ENCODE measurements around the gene CEBPZ.
"Not testable (repeated sequence)": the region's sequence is repeated elsewhere in the genome, so short reads cannot be mapped to it uniquely, and the experiment has no call there.

The CEBPZ gene, protein sequence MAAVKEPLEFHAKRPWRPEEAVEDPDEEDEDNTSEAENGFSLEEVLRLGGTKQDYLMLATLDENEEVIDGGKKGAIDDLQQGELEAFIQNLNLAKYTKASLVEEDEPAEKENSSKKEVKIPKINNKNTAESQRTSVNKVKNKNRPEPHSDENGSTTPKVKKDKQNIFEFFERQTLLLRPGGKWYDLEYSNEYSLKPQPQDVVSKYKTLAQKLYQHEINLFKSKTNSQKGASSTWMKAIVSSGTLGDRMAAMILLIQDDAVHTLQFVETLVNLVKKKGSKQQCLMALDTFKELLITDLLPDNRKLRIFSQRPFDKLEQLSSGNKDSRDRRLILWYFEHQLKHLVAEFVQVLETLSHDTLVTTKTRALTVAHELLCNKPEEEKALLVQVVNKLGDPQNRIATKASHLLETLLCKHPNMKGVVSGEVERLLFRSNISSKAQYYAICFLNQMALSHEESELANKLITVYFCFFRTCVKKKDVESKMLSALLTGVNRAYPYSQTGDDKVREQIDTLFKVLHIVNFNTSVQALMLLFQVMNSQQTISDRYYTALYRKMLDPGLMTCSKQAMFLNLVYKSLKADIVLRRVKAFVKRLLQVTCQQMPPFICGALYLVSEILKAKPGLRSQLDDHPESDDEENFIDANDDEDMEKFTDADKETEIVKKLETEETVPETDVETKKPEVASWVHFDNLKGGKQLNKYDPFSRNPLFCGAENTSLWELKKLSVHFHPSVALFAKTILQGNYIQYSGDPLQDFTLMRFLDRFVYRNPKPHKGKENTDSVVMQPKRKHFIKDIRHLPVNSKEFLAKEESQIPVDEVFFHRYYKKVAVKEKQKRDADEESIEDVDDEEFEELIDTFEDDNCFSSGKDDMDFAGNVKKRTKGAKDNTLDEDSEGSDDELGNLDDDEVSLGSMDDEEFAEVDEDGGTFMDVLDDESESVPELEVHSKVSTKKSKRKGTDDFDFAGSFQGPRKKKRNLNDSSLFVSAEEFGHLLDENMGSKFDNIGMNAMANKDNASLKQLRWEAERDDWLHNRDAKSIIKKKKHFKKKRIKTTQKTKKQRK

DNA sequence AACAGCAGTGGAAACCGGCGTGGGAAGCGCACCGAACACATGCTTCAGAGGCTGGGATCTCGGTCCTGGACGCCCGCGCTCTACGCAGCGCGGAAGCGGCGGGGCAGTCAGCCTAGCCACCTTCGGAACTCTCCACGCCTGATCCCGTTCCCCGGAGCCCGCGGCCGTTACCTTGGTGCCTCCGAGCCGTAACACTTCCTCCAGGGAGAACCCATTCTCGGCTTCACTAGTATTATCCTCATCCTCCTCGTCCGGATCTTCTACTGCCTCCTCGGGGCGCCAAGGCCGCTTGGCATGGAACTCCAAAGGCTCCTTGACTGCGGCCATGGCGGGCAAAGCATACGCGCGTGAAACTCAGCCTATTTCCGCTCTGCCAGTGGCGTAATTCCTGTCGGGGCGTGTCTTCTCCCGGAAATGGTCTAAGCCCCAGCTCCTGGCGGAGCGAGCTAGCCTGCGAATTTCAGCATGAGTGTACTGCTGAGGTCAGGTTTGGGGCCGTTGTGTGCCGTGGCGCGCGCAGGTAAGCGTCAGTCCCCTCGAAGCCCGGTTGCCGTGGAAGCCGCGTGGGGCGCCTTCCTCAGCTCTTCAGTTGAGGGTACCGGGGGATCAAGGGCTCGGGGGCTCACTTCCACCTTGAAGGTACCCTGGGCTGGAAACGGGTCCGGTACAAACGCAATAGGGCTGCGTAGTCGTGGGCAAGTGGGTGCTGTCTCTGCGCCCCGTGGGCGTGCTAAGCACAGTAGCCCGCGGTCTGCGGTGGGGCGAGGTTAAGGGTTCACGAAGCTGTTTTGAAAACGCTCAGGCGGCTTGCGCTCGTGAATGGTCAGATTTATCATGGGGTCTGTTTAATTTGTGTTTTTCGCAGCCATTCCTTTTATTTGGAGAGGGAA lies at the start of gene CEBPZ, which contains the start of gene NDUFAF7:
Gene CEBPZ (minus strand): TSS at position 356 of the 890 bp plus-strand sequence. CDS start 29 bp downstream, at position 327.
Gene NDUFAF7 (plus strand): TSS at position 418 of the 890 bp plus-strand sequence. CDS start 48 bp downstream, at position 466.
- peak; percentile 95 for DNase-seq

DNA sequence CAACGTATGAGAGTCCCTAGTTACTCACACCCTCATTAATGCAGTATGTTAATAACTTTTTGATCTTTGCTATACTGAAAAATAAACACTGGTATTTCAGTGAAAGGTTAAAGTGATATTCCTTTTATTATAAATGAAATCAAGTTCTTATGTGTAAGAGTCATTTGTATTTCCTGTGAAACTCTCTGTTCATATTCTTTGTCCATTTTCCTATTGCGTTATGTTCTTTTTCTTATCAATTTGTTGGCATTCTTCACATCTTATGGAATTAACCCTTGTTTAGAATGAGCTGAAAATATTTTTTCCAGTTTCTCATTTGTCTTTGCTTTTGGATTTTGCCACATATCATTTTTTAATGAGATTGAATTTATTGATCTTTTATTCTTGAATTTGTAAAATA lies 44.9 kb upstream of the CEBPZ start:
- no peak for DNase-seq

DNA sequence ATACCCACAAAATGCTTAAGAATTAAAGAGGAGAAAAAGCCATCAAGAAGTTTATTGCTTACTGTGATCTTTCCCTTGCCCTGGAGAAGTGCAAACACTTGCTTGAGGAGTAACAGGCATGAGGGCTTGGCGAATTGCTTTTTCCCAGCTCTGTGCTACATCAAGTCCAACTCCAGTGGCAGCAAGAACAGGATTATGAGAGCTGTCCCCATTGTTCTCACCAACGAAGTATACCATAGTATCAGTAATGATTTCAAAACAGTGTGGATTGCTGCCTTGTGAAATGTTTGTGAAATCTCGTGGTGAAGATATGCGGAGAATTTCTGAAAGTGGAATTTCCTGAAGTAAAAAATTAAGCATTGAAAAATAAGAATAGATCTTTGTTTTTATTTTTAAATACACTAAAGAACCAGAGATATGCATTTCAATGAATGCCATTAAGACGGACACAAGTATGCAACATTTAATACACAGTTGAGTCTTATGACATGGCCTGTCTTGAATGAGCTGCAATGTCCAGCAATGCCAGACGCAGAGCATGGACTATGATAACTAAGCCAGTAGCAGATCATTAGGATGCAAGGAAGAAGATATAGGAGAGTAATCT lies 43.1 kb upstream of the CEBPZ start:
- DNase-seq = no peak

DNA sequence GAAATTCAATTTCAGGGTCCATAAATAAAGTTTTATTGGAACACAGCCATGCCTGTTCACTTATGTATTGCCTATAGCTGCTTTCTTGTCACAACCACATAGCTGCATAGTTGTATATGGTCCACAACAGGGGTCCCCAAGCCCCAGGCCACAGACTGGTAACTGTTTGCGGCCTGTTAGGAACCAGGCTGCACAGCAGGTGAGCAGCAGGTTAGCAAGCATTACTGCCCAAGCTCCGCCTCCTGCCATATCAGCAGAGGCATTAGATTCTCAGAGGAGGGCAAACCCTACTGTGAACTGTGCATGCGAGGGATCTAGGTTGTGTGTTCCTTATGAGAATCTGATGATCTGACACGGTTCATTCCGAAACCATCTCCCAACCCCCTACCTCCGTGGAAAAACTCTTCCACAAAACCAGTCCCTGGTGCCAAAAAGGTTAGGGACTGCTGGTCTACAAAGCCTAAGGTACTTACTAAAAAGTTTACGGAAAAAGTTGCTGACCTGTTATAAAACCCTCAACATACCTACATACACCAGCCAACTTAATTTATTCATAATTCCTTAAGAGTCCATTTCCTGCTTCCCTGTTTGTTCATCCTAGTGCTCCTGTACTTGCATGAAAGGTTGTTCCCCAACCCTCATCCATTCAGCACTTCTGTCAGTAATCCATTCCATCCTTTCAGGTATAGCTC lies 40.1 kb upstream of the CEBPZ start:
- no peak for DNase-seq

DNA sequence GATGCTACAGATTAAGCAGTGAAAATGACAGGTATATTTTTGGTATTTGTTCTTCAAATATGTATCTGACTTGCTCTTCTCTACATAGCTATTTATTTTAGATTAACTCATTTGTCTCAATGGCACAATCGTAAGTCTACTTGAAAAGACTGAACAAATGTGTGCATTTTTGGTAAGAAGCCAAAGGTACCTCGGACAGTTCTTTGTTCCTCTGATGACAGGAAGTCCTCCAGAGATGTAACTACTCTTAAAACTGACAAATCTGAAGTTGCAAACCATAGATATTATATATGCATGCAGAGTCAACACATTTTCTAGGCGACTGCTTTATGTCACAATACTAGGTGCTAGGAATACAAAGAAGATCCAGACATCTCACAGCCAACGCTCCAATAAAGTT lies 36.7 kb upstream of the CEBPZ start:
- DNase-seq = no peak

DNA sequence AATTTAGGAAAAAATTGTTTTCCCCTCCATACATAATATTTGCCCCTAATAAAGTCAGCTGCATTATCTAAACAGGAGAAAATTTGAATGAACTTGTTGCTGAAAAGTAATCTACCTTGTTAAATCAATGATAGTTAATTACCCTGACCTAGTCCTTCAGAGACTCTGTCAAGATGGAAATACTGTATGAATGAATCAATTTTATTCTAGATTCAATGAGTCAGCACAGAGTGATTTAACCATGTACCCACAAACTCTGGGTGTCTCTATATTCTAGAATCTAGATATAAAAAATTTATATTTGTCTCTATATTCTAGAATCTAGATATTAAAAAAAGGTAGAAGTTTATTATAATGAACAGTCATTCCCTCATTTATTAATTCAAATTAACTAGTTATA lies 36.3 kb upstream of the CEBPZ start:
- DNase-seq = no peak

DNA sequence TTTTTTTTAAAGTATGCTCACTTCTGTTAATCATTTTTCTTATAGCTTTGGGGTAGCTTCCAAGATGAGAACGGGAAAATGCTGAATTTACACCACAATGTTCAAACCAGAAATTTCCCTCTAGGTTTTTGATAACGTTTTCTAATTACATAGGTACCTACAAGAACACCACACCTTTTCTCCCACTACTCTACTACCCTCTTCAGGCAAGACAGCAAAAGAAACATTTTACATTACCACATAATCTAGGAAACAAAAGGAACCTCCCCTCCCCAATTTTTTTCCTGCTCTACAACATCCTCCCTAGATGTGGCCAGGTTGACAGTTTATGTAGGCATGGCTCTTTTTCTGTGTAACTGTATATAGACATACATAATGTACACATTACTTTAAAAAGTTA lies 32.4 kb upstream of the CEBPZ start:
- DNase-seq = no peak

DNA sequence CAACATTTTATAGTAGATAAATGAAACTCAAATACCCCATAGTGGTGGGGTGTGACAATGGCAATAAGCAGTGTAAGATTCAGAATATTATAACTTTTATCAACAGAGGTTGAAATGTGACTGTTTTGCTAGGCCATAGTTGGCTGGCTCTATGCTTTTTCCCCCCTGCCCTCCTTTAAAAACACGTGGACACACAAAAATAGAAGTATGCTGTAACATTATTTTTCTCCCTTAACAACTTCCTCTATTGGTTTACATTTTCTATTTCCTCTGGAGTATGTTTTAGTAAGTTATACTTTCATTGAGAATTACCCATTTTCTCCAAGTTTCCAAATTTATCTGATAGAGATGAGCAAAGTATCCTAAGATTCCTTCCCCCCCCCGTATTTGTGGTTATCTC lies 31.1 kb upstream of the CEBPZ start:
- peak; percentile 27 for DNase-seq

DNA sequence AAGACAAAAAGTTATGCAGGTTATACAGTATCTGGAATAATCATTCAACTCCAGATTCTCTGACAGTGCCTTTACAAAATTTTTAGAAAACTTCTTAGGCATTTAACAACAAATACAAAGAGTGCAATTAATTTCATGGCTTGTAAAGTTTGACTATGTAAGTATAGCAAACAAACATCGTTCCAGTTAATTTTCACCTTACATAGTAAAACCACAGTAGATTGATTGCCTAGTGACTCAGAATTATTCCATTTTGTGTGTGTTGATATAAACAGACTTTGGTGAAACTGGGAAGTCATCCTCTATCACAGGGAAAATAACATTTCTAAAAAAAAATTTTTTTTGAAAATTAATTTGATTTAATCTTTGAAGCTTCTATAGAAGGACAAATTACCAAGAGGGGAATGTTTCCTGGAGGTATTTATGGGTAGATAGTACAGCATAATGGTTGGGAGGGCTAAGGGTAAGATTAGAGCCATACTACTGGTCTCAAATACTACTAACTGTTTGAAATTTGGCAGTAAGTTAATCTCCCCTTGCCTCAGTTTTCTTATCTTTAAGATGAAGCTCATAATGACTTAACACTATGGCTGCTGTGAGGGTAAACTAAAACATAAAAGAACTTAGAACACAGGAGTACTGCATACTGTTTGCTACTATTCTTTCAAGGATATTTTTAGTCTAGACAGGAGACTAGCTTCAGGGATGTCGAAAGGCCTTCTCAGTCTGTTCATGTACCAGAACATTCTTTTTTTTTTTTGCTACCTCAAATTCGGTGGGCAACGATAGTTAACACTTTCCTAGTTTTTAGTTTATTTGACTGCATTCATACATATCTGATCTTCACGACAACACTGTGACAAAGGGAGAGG lies 19.7 kb upstream of the CEBPZ start:
- no peak for DNase-seq

DNA sequence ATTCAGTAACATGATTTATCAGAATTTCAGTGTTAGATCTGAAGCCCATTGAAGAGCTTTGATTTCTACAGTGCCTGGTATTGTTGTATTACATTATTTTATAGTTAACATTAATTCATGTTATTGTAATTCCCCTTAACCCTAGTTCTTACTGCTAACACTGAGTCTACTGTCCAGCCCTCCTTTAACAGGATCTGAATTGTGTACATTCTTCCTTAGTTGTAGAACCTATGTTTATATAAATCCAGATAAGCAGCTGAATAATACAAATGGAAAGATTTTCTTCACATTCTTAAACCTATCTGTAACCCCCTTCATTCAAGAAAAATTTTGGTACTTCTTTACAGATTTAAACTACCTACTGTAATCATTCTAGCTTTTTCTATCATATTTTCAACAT lies 14.8 kb upstream of the CEBPZ start:
- DNase-seq = no peak

DNA sequence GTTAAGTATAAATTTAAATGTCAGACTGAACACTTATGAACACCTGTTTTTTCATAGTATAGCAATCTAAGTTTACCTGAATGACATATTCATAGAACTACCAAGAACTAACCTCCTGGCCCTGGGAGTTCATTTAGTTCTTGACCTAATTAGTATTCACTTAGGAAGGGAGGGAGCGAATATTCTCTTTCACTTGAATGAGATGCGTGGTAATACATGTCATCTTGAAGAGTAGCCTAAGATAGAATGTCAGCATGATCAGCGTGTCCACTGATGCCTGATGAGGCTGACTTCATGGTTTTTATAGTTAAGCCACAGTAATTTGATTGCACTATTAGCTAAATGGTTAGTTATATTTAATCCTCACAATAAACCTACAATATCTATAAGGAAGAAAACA lies 13.4 kb upstream of the CEBPZ start:
- no peak for DNase-seq

DNA sequence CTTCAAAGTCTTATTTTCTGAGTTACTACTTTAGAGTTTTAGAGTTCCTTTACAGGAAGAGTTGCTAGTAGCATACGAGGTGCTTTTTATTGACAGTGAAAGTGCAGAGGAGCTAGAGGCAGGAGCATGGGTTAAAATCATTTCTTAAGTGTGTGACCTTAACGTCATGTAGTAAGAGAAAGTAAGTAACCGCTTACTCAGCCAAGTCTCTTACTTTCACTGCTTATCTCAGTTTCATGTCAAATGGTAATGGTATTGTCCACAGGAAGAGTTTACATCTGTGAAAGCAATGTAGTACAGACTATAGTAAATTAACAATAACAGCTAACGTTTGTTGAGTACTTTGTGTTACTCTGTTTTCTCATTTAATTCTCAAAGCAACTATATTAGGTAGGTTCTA lies 12.6 kb upstream of the CEBPZ start:
- no peak for DNase-seq

DNA sequence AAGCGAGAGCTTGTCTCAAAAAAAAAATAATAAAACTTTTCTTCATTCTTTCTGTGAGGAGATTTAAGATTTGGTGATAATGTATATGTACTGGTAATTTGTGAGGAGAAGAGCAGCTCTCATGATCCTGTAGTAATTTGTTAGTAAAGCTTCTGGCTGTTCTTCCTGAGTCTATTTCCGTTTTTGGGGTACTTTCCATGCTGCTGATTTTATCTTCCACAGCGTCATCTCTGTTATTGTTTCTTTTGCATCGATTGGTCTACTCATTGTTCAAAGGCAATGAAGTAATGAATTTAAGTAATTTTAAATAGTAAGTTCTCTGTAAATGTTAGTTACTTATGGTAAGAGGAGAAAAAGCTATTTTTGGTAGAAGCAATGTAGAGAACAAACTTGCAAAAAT lies 12.0 kb upstream of the CEBPZ start:
- no peak for DNase-seq

DNA sequence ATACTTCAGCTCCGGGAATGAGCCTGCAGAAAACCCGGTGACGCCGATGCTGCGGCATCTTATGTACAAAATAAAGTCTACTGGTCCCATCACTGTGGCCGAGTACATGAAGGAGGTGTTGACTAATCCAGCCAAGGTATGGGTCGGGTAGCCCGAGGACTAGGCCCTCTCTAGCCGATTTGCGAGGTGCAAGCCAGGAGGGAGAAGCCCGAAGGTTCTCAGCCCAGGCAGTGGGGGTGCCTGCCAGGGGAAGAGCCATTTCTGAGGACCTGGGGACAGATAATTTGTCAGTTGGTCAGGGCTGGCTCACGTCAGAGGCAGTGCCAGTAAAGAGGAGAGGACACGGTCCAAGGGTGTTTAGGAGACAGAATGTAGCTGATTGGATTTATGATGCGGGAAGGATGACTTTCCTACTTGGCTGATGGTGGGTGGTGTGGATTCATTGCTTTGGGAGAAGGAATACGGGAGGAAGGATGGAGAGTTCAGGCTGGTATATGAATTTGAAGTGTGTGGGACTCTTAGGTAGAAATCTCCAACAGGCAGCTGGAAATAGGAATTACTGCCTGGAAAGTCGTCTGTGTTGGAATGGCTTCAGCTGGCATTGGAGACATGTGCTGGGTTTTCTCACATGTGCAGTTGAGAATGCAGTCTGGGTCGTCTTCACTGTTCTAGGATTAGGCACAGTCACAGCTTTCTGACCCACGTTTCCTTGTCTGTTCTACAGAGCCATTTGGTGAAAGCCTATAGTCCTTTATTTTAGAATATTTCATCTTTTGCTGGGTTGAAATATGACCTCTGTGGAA lies 936 bp upstream of the CEBPZ start:
- DNase-seq = peak; percentile 16

DNA sequence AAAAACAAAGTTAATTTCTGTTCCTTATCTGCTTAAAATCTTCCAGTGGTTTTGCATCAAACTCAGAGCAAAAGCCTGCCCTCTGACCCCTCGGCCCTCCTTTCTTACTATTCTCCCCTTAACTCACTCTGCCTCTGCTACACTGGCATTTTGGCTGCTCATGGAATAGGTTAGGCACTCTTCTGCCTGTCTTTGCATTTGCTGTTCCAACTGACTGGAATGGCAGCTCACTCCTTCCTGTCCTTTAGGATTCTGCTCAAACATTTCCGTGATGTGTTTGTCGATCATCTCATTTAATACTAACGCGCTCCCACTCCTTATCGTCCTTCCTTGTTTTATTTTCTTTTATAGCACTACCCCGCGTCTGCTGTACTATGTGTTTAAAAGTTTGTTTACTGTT lies 815 bp downstream of the CEBPZ start:
- DNase-seq = peak; percentile 7

DNA sequence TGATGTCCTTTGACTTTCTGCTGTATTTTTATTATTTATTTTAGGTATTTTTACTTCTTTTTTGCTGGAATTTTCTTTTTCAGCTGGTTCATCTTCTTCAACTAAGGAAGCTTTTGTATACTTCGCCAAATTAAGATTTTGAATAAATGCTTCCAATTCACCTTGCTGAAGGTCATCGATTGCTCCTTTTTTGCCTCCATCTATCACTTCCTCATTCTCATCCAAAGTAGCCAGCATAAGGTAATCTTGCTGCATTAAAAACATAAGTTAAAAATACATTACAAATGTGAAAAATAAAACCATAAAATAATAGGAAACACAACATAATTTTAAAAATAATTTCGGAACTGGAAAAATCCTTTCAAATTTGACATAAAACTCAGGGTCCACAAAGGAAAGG lies 2.6 kb downstream of the CEBPZ start:
- DNase-seq = no peak

DNA sequence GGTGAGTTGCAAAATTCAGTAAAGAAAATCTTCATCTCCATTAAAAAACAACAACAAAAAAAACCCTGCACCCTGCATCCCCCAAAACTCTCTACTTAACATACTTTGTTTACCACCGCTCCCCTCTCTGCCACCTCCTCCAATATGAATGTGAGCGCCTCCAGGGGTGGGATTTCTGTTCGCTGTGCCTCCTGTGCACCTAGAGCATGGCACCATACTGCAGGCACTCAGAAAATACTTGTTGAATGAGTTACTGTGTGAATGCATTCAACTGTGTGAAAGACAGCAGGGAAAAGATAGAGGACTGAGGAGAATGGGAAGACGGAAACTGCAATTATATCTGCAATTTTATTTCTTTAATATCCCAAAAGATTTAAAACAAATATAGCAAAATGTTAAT lies 4.5 kb downstream of the CEBPZ start:
- DNase-seq = no peak

DNA sequence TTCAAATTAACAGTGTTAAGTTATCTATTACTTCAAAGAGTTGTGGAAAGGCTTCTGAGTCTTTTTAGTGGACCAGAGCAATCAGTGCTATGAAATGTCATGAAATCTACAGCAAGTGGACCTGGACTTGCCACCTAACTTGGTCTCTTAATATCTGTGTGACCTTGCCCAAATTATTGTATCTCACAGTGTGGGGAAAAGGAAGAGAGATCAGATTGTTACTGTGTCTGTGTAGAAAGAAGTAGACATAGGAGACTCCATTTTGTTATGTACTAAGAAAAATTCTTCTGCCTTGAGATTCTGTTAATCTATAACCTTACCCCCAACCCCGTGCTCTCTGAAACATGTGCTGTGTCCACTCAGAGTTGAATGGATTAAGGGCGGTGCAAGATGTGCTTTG lies 6.3 kb downstream of the CEBPZ start:
- DNase-seq = not testable (repeated sequence)

DNA sequence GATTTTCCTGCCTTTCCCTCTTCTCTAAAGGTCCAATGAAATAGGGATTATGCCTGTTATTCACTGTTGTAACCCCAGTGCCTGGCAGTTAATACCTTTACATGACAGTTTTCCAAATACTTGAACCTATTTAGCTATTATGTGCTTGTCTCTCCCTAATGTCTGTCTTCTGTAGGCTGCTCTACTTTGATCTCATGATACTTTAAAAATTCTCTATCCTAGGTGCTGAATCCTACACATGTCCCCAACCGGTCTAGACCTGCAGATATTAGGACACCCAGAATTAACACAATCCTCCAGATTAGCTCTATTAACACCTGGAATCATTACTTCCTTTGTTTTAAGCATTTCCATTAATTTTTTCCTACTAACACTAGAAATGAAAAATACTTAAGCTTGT lies 7.3 kb downstream of the CEBPZ start:
- DNase-seq = no peak

DNA sequence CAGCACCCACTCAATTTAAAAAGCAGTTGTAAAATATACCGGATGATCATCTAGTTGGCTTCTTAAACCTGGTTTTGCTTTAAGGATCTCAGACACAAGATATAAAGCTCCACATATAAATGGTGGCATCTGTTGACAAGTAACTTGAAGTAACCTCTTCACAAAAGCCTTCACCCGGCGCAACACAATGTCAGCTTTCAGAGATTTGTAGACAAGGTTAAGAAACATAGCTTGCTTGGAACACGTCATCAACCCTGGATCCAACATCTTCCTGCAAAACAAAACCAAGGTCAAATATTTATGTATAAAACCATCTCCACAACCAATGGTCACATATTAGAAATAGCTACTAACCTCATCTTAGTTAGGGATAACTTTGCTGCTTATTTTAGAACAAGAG lies 8.3 kb downstream of the CEBPZ start:
- DNase-seq = no peak

Measured in suppressor macrophage treated with lipopolysaccharide for 4 hours (primary cell).